GM15510 (cell line): Measurements from ENCODE around the gene IMPDH2.
A peak's percentile ranks its signal among the peaks of the same experiment; 100 is the strongest.

Experiments
- POLR2A ChIP-seq: IDR thresholded peaks from 3 replicates; pipeline ENCODE4 v1.6.1; 2011; ENCODE audit warnings: borderline replicate concordance; ENCODE audit not compliant: insufficient read length; ENCODE audit errors: extremely low read depth

The IMPDH2 gene

GRCh38 chr3:49024449-49024848 is 4.7 kb downstream of the IMPDH2 start:
- no peak for TF ChIP-seq POLR2A

DNA sequence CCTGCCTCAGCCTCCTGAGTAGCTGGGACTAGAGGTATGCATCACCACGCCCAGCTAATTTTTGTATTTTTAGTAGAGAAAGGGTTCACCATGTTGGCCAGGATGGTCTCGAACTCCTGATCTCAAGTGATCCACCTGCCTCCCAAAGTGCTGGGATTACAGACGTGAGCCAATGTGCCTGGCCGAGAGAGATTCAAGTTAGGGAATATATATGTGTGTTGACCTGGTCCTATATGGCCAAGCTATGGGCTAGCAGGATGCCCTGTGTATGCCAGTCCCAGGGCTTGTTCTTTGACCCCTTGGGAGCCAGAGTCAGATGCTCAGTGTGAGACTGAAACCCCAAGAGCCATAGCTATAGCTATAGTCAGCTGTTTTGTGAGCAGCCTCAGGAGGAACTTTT is 5.4 kb downstream of the IMPDH2 start:
- no peak for TF ChIP-seq POLR2A

DNA sequence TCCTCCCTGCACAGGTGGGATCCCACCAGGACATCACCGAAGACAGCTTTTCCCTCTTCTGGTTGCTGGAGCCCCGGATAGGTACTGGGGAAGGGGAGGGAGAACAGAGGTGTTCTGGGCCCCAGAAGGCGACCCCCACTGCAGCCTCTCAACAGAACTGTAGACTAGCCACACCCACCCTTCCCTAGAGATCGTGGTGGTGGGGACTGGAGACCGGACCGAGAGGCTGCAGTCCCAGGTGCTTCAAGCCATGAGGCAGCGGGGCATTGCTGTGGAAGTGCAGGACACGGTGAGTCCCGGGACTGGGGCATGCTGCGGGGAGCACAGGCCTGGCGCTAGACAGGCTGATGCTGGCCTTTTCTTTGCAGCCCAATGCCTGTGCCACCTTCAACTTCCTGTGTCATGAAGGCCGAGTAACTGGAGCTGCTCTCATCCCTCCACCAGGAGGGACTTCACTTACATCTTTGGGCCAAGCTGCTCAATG is 6.5 kb downstream of the IMPDH2 start:
- no peak for TF ChIP-seq POLR2A

DNA sequence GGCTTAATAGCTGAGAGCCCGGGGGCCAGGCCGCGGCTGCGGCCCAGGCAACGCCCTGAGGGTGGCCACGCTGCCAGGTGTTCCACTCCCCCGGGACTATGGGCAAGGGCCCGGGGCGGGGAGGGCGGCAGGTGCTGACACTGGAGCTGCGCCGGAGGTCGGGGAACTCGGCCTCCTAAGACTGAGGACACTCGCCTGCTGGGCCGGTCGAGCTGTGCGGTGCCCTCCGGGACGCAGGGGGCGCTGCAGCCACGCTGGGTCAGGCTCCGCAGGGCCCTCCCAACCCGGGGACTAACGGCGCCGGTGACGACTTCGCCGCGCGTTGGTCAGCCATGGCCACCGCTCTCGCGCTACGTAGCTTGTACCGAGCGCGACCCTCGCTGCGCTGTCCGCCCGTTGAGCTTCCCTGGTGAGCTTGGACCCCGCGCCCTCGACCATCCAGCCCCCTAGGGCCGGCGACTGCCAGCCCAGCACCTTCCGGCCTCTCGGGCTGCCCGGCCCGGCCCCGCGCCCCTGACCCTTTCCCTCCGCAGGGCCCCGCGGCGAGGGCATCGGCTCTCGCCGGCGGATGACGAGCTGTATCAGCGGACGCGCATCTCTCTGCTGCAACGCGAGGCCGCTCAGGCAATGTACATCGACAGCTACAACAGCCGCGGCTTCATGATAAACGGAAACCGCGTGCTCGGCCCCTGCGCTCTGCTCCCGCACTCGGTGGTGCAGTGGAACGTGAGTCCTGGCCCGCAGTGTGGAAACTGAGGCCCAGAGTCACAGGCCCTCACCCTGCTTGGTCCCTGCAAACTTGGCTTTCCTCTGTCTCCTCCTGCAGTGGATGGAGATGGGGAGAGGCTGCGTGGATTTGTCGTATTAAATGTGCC is 7.1 kb downstream of the IMPDH2 start, which contains the start of gene NDUFAF3:
Gene NDUFAF3 (plus strand): TSS at position 309 of the 875 bp plus-strand sequence. CDS start 24 bp downstream, at position 333.
- TF ChIP-seq POLR2A, result peak; percentile 95

- peak; percentile 100 for TF ChIP-seq POLR2A
Observed at GRCh38 chr3:49021213-49021812, 7.9 kb downstream of the IMPDH2 start.

- no peak for TF ChIP-seq POLR2A
Observed at GRCh38 chr3:49020330-49021212, 8.6 kb downstream of the IMPDH2 start.

- no peak for TF ChIP-seq POLR2A
Observed at GRCh38 chr3:49019941-49020329, 9.3 kb downstream of the IMPDH2 start.

DNA sequence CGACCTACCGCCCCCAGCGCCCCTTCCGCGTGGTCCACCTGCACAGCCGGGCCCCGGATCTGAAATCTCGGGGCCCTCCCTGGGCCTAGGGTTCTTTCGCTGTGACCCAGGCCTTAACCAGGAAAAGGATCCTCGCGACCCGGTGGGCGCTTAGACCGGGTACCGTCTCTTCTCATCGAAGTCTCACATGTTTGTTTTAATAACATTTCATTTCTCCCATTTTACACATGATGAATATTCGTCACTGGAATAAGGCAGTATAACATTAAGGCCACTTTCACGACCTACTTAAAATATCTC is 10.5 kb downstream of the IMPDH2 start:
- no peak for TF ChIP-seq POLR2A

DNA sequence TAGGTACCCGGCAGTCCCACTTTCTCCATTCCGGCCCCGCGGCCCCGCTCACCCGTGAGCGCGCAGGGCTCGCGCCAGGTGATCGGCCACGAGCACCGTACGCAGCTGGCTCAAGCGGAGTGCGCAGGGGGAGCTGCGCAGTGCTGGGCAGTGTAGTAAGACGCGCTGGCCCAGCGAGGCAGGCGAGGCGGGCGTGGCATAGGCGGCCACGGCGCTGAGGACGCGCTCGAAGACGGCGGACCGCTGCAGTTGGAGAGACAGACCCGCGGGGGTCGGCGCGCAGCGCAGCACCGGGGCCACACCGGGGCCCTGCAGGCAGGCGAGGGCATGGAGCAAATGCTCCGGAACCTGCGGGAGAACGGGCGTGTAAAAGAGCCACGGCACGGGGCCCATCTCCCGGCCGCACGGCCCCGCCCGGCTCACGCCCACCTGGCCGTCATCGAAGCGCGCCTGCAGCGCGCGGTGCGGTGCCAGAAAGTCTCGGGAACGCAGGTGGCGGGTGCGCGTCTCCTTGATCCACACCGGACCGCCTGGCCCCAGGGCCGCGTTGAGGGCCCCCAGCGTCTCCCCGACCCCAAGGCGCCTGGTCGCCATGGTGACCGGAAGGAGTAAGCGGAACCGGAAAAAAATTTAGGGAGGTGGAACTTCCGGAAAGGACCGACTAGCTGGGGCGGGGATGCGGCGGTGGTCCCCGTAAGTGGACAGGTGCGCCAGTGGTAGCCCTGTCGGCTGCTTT is 11.1 kb downstream of the IMPDH2 start, which contains the start of gene DALRD3:
Gene DALRD3 (minus strand): TSS at position 610 of the 736 bp plus-strand sequence. CDS start 16 bp downstream, at position 594.
- peak; percentile 66 for TF ChIP-seq POLR2A

- TF ChIP-seq POLR2A, result no peak
Observed at GRCh38 chr3:49017229-49017970, 11.8 kb downstream of the IMPDH2 start.

DNA sequence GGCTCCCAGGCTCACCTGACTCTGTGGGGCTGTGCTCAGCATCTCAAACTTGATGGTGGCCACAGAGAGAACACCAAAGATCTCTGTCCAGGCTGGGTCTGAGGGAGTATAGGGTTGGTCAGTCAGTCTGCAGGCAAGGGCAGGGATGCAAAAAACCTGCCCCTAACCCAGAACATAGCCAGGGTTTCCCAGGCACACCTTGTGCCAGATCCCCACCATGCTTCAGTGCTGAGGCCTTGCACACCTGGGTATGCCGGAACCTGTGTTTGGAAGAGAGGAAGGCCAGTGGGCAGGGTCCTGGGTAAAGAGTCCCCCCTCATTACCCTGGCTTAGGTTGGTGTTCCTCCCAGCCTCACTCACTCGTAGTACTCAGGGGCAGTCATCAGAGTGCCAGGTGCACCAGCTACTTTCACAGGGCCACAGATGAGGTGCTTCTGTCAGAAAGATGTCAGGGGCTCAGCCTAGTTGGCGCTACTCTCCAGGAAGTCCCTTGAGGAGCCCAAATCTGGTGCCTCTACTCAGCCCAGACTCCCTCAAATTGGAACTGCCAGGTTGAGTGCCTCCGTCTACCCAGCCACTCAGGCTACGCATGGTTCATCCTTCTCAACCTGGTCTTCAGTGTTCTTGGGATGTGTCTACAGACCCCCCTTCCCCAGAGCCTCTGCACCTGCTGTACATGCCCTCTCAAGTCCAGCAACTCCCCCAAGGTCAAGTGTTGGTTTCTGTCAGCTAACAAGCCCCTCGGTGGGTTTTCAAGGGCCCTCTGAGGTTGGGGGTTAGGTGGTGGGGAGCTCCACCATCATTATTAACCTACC is 12.6 kb downstream of the IMPDH2 start:
- TF ChIP-seq POLR2A, result peak; percentile 3

- no peak for TF ChIP-seq POLR2A
Observed at GRCh38 chr3:49015765-49016164, 13.4 kb downstream of the IMPDH2 start.

- TF ChIP-seq POLR2A, result no peak
Observed at GRCh38 chr3:49015072-49015471, 14.1 kb downstream of the IMPDH2 start.
